Cardiac fibroblast (primary cell): Measurements from ENCODE around the gene H2BW2.

Source experiments
- DNase-seq, 2 donors: peaks; one replicate each; pipeline versions ENCODE4 v3.0.0 to v3.0.0-alpha.2; 2010; ENCODE audit warnings: low read depth in 2 of 2
- H3K4me3 ChIP-seq, 2 donors: replicated peaks in 1 of 2; 1 replicate in 1 of 2; 2 replicates in 1 of 2; pipeline ENCODE4 v1.5.1; 2011; ENCODE audit warnings: low read depth in 2 of 2, low read length in 2 of 2, mild to moderate bottlenecking in 2 of 2, moderate library complexity in 1 of 2
- CTCF ChIP-seq: IDR thresholded peaks from one replicate; pipeline ENCODE4 v1.5.1; 2011; ENCODE audit warnings: low read depth, mild to moderate bottlenecking, low read length, inconsistent platforms

The H2BW2 gene

GRCh38 chrX:104085477-104085876 lies 45.7 kb downstream of the H2BW2 start:
- no peak for DNase-seq
- H3K4me3 ChIP-seq: no peak overlapping the region
- TF ChIP-seq CTCF: no peak

DNA sequence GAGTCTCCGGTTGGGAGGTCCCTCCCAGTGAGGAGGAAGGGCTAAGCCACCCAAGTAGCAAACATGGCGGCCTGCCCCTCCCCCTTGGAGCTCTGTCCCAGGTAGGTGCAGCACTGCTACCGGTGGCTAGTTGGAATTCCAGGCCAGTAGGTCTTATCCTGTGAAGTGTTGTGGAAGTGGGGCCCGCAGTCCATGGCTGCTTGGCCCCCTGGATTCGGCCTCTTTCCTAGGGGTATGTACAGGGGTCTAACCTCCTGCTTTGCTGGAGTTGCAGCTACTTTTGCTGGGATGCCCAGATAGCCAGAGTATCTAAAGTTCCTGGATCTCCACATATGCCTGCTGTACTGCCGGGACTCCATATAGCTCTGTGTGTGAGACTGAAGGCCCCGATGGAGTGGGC lies 46.2 kb downstream of the H2BW2 start:
- no peak for DNase-seq

More for the DNA sequence above, 46.2 kb downstream of the H2BW2 start:
- no peak overlapping the region for H3K4me3 ChIP-seq
- no peak for TF ChIP-seq CTCF
